DOHH2 (cell line): ENCODE data around the gene IGFBP2.

Experiments
- H3F3A ChIP-seq: fragments of 200-600 bp; sonication (generic), shearing (Covaris generic); 2 replicates; pipeline ENCODE4 v1.6.0; 2016; ENCODE audit warnings: antibody characterized with exemption, mild to moderate bottlenecking; ENCODE audit not compliant: control insufficient read depth, insufficient read depth
- H3K27ac ChIP-seq: fragments of 200-600 bp; sonication (generic); 2 replicates; pipeline ENCODE4 v1.5.1; 2014; ENCODE audit warnings: low read depth, mild to moderate bottlenecking, low read length, moderate library complexity
- H3K27me3 ChIP-seq: fragments of 200-600 bp; sonication (generic); 2 replicates; pipeline ENCODE4 v1.6.1; 2014; ENCODE audit warnings: mild to moderate bottlenecking, low read length, mixed read lengths; ENCODE audit not compliant: control insufficient read depth
- H3K36me3 ChIP-seq: fragments of 200-600 bp; sonication (generic); 2 replicates; pipeline ENCODE4 v1.6.1; 2014; ENCODE audit warnings: mild to moderate bottlenecking, low read length, moderate library complexity, mixed read lengths; ENCODE audit not compliant: control insufficient read depth
- H3K4me1 ChIP-seq: fragments of 200-600 bp; sonication (generic); 2 replicates; pipeline ENCODE4 v1.6.1; 2014; ENCODE audit warnings: mild to moderate bottlenecking, low read length, mixed read lengths; ENCODE audit not compliant: control insufficient read depth
- H3K4me2 ChIP-seq: fragments of 200-600 bp; sonication (generic); 2 replicates; pipeline ENCODE4 v1.6.0; 2014; ENCODE audit warnings: mild to moderate bottlenecking, low read length, moderate library complexity
- H3K4me3 ChIP-seq: fragments of 200-600 bp; sonication (generic); 2 replicates; pipeline ENCODE4 v1.5.1; 2014; ENCODE audit warnings: mild to moderate bottlenecking, low read length, mixed read lengths
- H3K79me2 ChIP-seq: fragments of 200-600 bp; sonication (generic); 2 replicates; pipeline ENCODE4 v1.6.1; 2014; ENCODE audit warnings: mild to moderate bottlenecking, low read length, mixed read lengths; ENCODE audit not compliant: control insufficient read depth
- H3K9me2 ChIP-seq: fragments of 200-600 bp; sonication (generic); replicated peaks from 2 replicates; pipeline ENCODE4 v1.6.1; 2014; ENCODE audit warnings: mild to moderate bottlenecking, low read length, mixed read lengths; ENCODE audit not compliant: control insufficient read depth
- H3K9me3 ChIP-seq: fragments of 200-600 bp; sonication (generic); 2 replicates; pipeline ENCODE4 v1.6.1; 2014; ENCODE audit warnings: antibody characterized with exemption, low read length, mixed read lengths; ENCODE audit not compliant: control insufficient read depth, insufficient read depth
- H4K20me1 ChIP-seq: fragments of 200-600 bp; sonication (generic); 2 replicates; pipeline ENCODE4 v1.6.0; 2014; ENCODE audit warnings: low read depth, mild to moderate bottlenecking, antibody characterized with exemption, low read length, moderate library complexity; ENCODE audit not compliant: control insufficient read depth, insufficient read depth
- CTCF ChIP-seq: fragments of 200-600 bp; sonication (generic); IDR thresholded peaks from one replicate; pipeline ENCODE4 v1.5.1; 2014; ENCODE audit warnings: antibody characterized with exemption, mild to moderate bottlenecking, low read depth, low read length; ENCODE audit not compliant: poor library complexity, severe bottlenecking
- EZH2phosphoT487 ChIP-seq: fragments of 200-600 bp; sonication (generic); IDR thresholded peaks from 2 replicates; pipeline ENCODE4 v1.6.1; 2017; ENCODE audit warnings: borderline replicate concordance, mild to moderate bottlenecking, antibody characterized with exemption, low read length, moderate library complexity, mixed read lengths

The IGFBP2 gene

GRCh38 chr2:216606551-216607276 lies 26.5 kb upstream of the IGFBP2 start:
- no peaks in the 10 kb centered on the region for H4K20me1 ChIP-seq
- no peaks in the 10 kb centered on the region for H3K36me3 ChIP-seq
- peaks cover 63% of the 10 kb centered on the region for H3K4me1 ChIP-seq
- H3K9me3 ChIP-seq: 0 out of 2 replicates have a peak, but pooled peaks cover 4% of the 10 kb centered on the region
- H3K79me2 ChIP-seq: no peaks in the 10 kb centered on the region
- TF ChIP-seq EZH2phosphoT487 (no peak), CTCF (no peak)
- H3K4me2 ChIP-seq: peak overlapping the region; percentile 88
- peaks cover 3% of the 10 kb centered on the region; the same call in 1 of the 2 replicates for H3F3A ChIP-seq
- no peaks in the 10 kb centered on the region for H3K9me2 ChIP-seq
- H3K27ac ChIP-seq: peak overlapping the region; percentile 82
- peak overlapping the region; percentile 68 for H3K4me3 ChIP-seq
- no peaks in the 10 kb centered on the region for H3K27me3 ChIP-seq

- Histone ChIP-seq H3K79me2 (no peaks in the 10 kb centered on the region), H3K27me3 (no peaks in the 10 kb centered on the region), H3K4me1 (peaks cover 62% of the 10 kb centered on the region)
These were observed 26.0 kb upstream of the IGFBP2 start for GRCh38 chr2:216607277-216607560.

GRCh38 chr2:216608525-216608924 lies 24.7 kb upstream of the IGFBP2 start:
- no peaks in the 10 kb centered on the region for H3K36me3 ChIP-seq
- H4K20me1 ChIP-seq: no peaks in the 10 kb centered on the region
- no peaks in the 10 kb centered on the region for H3K27me3 ChIP-seq
- TF ChIP-seq CTCF (no peak), EZH2phosphoT487 (no peak)
- no peak overlapping the region for H3K27ac ChIP-seq
- H3F3A ChIP-seq: peaks cover 3% of the 10 kb centered on the region; the same call in 1 of the 2 replicates
- 0 out of 2 replicates have a peak, but pooled peaks cover 4% of the 10 kb centered on the region for H3K9me3 ChIP-seq
- H3K4me1 ChIP-seq: peaks cover 53% of the 10 kb centered on the region
- no peak overlapping the region for H3K4me2 ChIP-seq
- H3K4me3 ChIP-seq: no peak overlapping the region
- no peaks in the 10 kb centered on the region for H3K79me2 ChIP-seq
- no peaks in the 10 kb centered on the region for H3K9me2 ChIP-seq

More at GRCh38 chr2:216607277-216607560, 26.0 kb upstream of the IGFBP2 start:
- Histone ChIP-seq H3K4me2 (peak overlapping the region; percentile 88), H3K36me3 (no peaks in the 10 kb centered on the region), H3K9me2 (no peaks in the 10 kb centered on the region), H3F3A (peaks cover 3% of the 10 kb centered on the region; the same call in 1 of the 2 replicates), H3K4me3 (peak overlapping the region; percentile 68), H3K27ac (peak overlapping the region; percentile 82), H4K20me1 (no peaks in the 10 kb centered on the region), H3K9me3 (0 out of 2 replicates have a peak, but pooled peaks cover 4% of the 10 kb centered on the region)
- TF ChIP-seq EZH2phosphoT487: no peak
- no peak for TF ChIP-seq CTCF
